ENCODE data around the gene TMEM53. TPM values are rescaled to one million over a fixed set of nuclear protein-coding genes. Genes with fewer than 3 reads are reported as not detected.

Gene TMEM53
- total RNA-seq, 2 experiments from 2014 or later: 2.5 to 2.6 TPM

GRCh38 chr1:44685881-44686280 lies 11.6 kb upstream of the TMEM53 start:
- no peaks in the 10 kb centered on the region for H3K27me3 Mint-ChIP-seq
- H3K4me1 Mint-ChIP-seq: no peaks in the 10 kb centered on the region
- no peaks in the 10 kb centered on the region for H3K36me3 Mint-ChIP-seq
- DNase-seq: no peak
- H3K9me3 Mint-ChIP-seq: no peaks in the 10 kb centered on the region
- no peak overlapping the region for H3K4me3 Mint-ChIP-seq
- no peak overlapping the region for H3K27ac Mint-ChIP-seq

- Mint-ChIP-seq H3K9me3 (no peaks in the 10 kb centered on the region), H3K36me3 (no peaks in the 10 kb centered on the region), H3K27ac (no peak overlapping the region), H3K4me3 (no peak overlapping the region), H3K27me3 (no peaks in the 10 kb centered on the region), H3K4me1 (no peaks in the 10 kb centered on the region)
- DNase-seq: no peak
These were observed 10.9 kb upstream of the TMEM53 start for GRCh38 chr1:44685218-44685617.

- no peak overlapping the region for H3K4me3 Mint-ChIP-seq
- H3K27me3 Mint-ChIP-seq: no peaks in the 10 kb centered on the region
- no peak overlapping the region for H3K27ac Mint-ChIP-seq
- DNase-seq: no peak
- no peaks in the 10 kb centered on the region for H3K36me3 Mint-ChIP-seq
- no peaks in the 10 kb centered on the region for H3K9me3 Mint-ChIP-seq
- no peaks in the 10 kb centered on the region for H3K4me1 Mint-ChIP-seq
These were observed 10.2 kb upstream of the TMEM53 start for GRCh38 chr1:44684525-44684924.

GRCh38 chr1:44682883-44683265 lies 8.6 kb upstream of the TMEM53 start:
- Mint-ChIP-seq H3K4me3 (no peak overlapping the region), H3K36me3 (no peaks in the 10 kb centered on the region), H3K4me1 (no peaks in the 10 kb centered on the region), H3K27me3 (no peaks in the 10 kb centered on the region), H3K27ac (no peak overlapping the region), H3K9me3 (no peaks in the 10 kb centered on the region)
- no peak for DNase-seq

- H3K27me3 Mint-ChIP-seq: no peaks in the 10 kb centered on the region
- H3K27ac Mint-ChIP-seq: no peak overlapping the region
- H3K9me3 Mint-ChIP-seq: no peaks in the 10 kb centered on the region
- no peaks in the 10 kb centered on the region for H3K4me1 Mint-ChIP-seq
- DNase-seq: no peak
- no peaks in the 10 kb centered on the region for H3K36me3 Mint-ChIP-seq
- H3K4me3 Mint-ChIP-seq: no peak overlapping the region
These were observed 7.9 kb upstream of the TMEM53 start for GRCh38 chr1:44681905-44682882.

- Mint-ChIP-seq H3K9me3 (no peaks in the 10 kb centered on the region), H3K36me3 (no peaks in the 10 kb centered on the region), H3K27ac (no peak overlapping the region), H3K27me3 (no peaks in the 10 kb centered on the region), H3K4me1 (no peaks in the 10 kb centered on the region), H3K4me3 (no peak overlapping the region)
- no peak for DNase-seq
These were observed 5.2 kb upstream of the TMEM53 start for GRCh38 chr1:44679468-44679867.

GRCh38 chr1:44678626-44679025 lies 4.3 kb upstream of the TMEM53 start:
- Mint-ChIP-seq H3K4me3 (no peak overlapping the region), H3K27ac (no peak overlapping the region), H3K36me3 (no peaks in the 10 kb centered on the region), H3K4me1 (peaks cover 2% of the 10 kb centered on the region), H3K27me3 (no peaks in the 10 kb centered on the region), H3K9me3 (no peaks in the 10 kb centered on the region)
- no peak for DNase-seq

- no peak for DNase-seq
These were observed 3.8 kb upstream of the TMEM53 start for GRCh38 chr1:44678120-44678519.

GRCh38 chr1:44677201-44677766 lies 3.0 kb upstream of the TMEM53 start:
- no peak overlapping the region for H3K27ac Mint-ChIP-seq

More at GRCh38 chr1:44678120-44678519, 3.8 kb upstream of the TMEM53 start:
- Mint-ChIP-seq H3K9me3 (no peaks in the 10 kb centered on the region), H3K4me1 (peaks cover 8% of the 10 kb centered on the region), H3K36me3 (no peaks in the 10 kb centered on the region), H3K27me3 (no peaks in the 10 kb centered on the region), H3K4me3 (no peak overlapping the region), H3K27ac (no peak overlapping the region)

GRCh38 chr1:44676484-44677200 lies 2.4 kb upstream of the TMEM53 start:
- Mint-ChIP-seq H3K4me1 (peaks cover 19% of the 10 kb centered on the region), H3K36me3 (no peaks in the 10 kb centered on the region), H3K9me3 (no peaks in the 10 kb centered on the region), H3K27me3 (no peaks in the 10 kb centered on the region), H3K27ac (no peak overlapping the region), H3K4me3 (no peak overlapping the region)
- DNase-seq: no peak

More at GRCh38 chr1:44677201-44677766, 3.0 kb upstream of the TMEM53 start:
- Mint-ChIP-seq H3K36me3 (no peaks in the 10 kb centered on the region), H3K27me3 (no peaks in the 10 kb centered on the region), H3K4me3 (no peak overlapping the region), H3K4me1 (peaks cover 14% of the 10 kb centered on the region), H3K9me3 (no peaks in the 10 kb centered on the region)
- DNase-seq: no peak

- DNase-seq: no peak
- Mint-ChIP-seq H3K27me3 (no peaks in the 10 kb centered on the region), H3K4me3 (peak overlapping the region; percentile 82), H3K9me3 (no peaks in the 10 kb centered on the region), H3K4me1 (peaks cover 19% of the 10 kb centered on the region), H3K27ac (no peak overlapping the region), H3K36me3 (no peaks in the 10 kb centered on the region)
These were observed 905 bp upstream of the TMEM53 start for GRCh38 chr1:44675186-44675585.

GRCh38 chr1:44673675-44674112 lies 587 bp downstream of the TMEM53 start:
- peak overlapping the region; percentile 82 for H3K4me3 Mint-ChIP-seq
- peaks cover 19% of the 10 kb centered on the region for H3K4me1 Mint-ChIP-seq
- H3K27me3 Mint-ChIP-seq: no peaks in the 10 kb centered on the region
- no peak overlapping the region for H3K27ac Mint-ChIP-seq
- no peaks in the 10 kb centered on the region for H3K9me3 Mint-ChIP-seq
- no peaks in the 10 kb centered on the region for H3K36me3 Mint-ChIP-seq
- DNase-seq: no peak

GRCh38 chr1:44672961-44673674 lies 1.2 kb downstream of the TMEM53 start:
- peak overlapping the region; percentile 82 for H3K4me3 Mint-ChIP-seq
- H3K4me1 Mint-ChIP-seq: peaks cover 19% of the 10 kb centered on the region
- H3K27me3 Mint-ChIP-seq: no peaks in the 10 kb centered on the region
- no peak overlapping the region for H3K27ac Mint-ChIP-seq
- H3K36me3 Mint-ChIP-seq: no peaks in the 10 kb centered on the region
- no peaks in the 10 kb centered on the region for H3K9me3 Mint-ChIP-seq
- no peak for DNase-seq

GRCh38 chr1:44672254-44672955 lies 1.9 kb downstream of the TMEM53 start:
- peaks cover 19% of the 10 kb centered on the region for H3K4me1 Mint-ChIP-seq
- no peaks in the 10 kb centered on the region for H3K36me3 Mint-ChIP-seq
- no peak for DNase-seq
- H3K27ac Mint-ChIP-seq: no peak overlapping the region
- H3K9me3 Mint-ChIP-seq: no peaks in the 10 kb centered on the region
- no peak overlapping the region for H3K4me3 Mint-ChIP-seq
- H3K27me3 Mint-ChIP-seq: no peaks in the 10 kb centered on the region

All from activated naive CD8-positive, alpha-beta T cell treated with anti-CD3 and anti-CD28 coated beads for 36 hours (primary cell).